H1 (cell line): ENCODE measurements around the gene PDCL3. TPM values are rescaled to one million over a fixed set of nuclear protein-coding genes. Genes with fewer than 3 reads are reported as not detected.

Source experiments
- CTCF ChIA-PET: fragments of 300-600 bp; sonication (Branson Sonifier 250); formaldehyde crosslinking; loops from one replicate; lab custom pipeline; 2021; ENCODE audit not compliant: partially characterized antibody; lab: Charles Lee
- POLR2A ChIA-PET: fragments of 300-600 bp; sonication (Branson Sonifier 250); formaldehyde crosslinking; loops from one replicate; lab custom pipeline; 2021; ENCODE audit warnings: inconsistent platforms; ENCODE audit not compliant: partially characterized antibody; lab: Charles Lee
- DNase-seq, 2 experiments: peaks; one replicate each; pipeline versions ENCODE4 v3.0.0 to v3.0.0-alpha.2; 2010 to 2022; ENCODE audit warnings: low spot score in 2 of 2, low read depth in 1 of 2, mixed read lengths in 1 of 2
- FAIRE-seq: peaks from 2 replicates; lab custom pipeline; 2011; peaks lifted over from hg19 to GRCh38; lab: Jason Lieb, UNC
- H2AFZ ChIP-seq: 2 replicates; pipeline ENCODE4 v1.8.1; 2012; ENCODE audit warnings: low read length, inconsistent platforms
- H2AK5ac ChIP-seq: 2 replicates; pipeline ENCODE4 v1.6.1; 2013; ENCODE audit warnings: low read depth, low read length
- H2BK120ac ChIP-seq: replicated peaks from 2 replicates; pipeline ENCODE3; 2013; ENCODE audit warnings: low read depth, low read length, inconsistent platforms
- H2BK12ac ChIP-seq: 2 replicates; pipeline ENCODE4 v1.6.1; 2013; ENCODE audit warnings: low read depth, low read length
- H2BK15ac ChIP-seq: 2 replicates; pipeline ENCODE4 v1.6.1; 2013; ENCODE audit warnings: low read length
- H2BK20ac ChIP-seq: 2 replicates; pipeline ENCODE4 v1.6.1; 2013; ENCODE audit warnings: low read length
- H2BK5ac ChIP-seq: 2 replicates; pipeline ENCODE4 v1.6.1; 2013; ENCODE audit warnings: low read depth, low read length
- H3K14ac ChIP-seq: 2 replicates; pipeline ENCODE4 v1.6.1; 2013; ENCODE audit warnings: inconsistent platforms; ENCODE audit not compliant: insufficient read length
- H3K18ac ChIP-seq: 2 replicates; pipeline ENCODE4 v1.6.1; 2013; ENCODE audit warnings: low read length; ENCODE audit errors: extremely low read depth
- H3K23ac ChIP-seq: 2 replicates; pipeline ENCODE4 v1.6.1; 2013; ENCODE audit warnings: inconsistent platforms; ENCODE audit not compliant: insufficient read length
- H3K23me2 ChIP-seq: 2 replicates; pipeline ENCODE4 v1.6.1; 2013; ENCODE audit warnings: low read depth, low read length
- H3K27ac ChIP-seq: 2 replicates; pipeline ENCODE4 v1.6.1; 2011; ENCODE audit warnings: low read depth, low read length, inconsistent platforms
- H3K27me3 ChIP-seq, 4 experiments: replicated peaks in 1 of 4; 1 replicate in 1 of 4; 2 replicates in 3 of 4; pipeline versions ENCODE4 v1.6.1 to v1.8.1; 2011 to 2013; ENCODE audit warnings: low read length in 3 of 4, mild to moderate bottlenecking in 3 of 4, inconsistent platforms in 2 of 4, mixed read lengths in 2 of 4, moderate library complexity in 1 of 4; ENCODE audit not compliant: control insufficient read depth in 3 of 4, insufficient read depth in 3 of 4; ENCODE audit errors: extremely low read depth in 1 of 4
- H3K36me3 ChIP-seq, 4 experiments: 2 replicates each; pipeline versions ENCODE4 v1.6.1 to v1.8.1; 2011 to 2013; ENCODE audit warnings: mild to moderate bottlenecking in 4 of 4, low read length in 3 of 4, moderate library complexity in 2 of 4, control low read depth in 1 of 4, inconsistent platforms in 1 of 4; ENCODE audit not compliant: insufficient read depth in 4 of 4, control insufficient read depth in 2 of 4
- H3K4ac ChIP-seq: replicated peaks from 2 replicates; pipeline ENCODE3; 2013; ENCODE audit warnings: low read length, low read depth, mixed read lengths, inconsistent platforms; ENCODE audit not compliant: insufficient read length
- H3K4me1 ChIP-seq, 4 experiments: replicated peaks in 1 of 4; 1 replicate in 1 of 4; 2 replicates in 3 of 4; pipeline versions ENCODE4 v1.6.1 to v1.8.1; 2011 to 2013; ENCODE audit warnings: low read length in 3 of 4, inconsistent platforms in 2 of 4, mixed read lengths in 1 of 4; ENCODE audit not compliant: insufficient read depth in 4 of 4, control insufficient read depth in 3 of 4
- H3K4me2 ChIP-seq, 2 experiments: 2 replicates each; pipeline versions ENCODE4 v1.6.1 to v1.8.1; 2011 to 2013; ENCODE audit warnings: low read depth in 2 of 2, low read length in 2 of 2, control low read depth in 1 of 2, inconsistent platforms in 1 of 2, mild to moderate bottlenecking in 1 of 2; ENCODE audit not compliant: insufficient read depth in 1 of 2
- H3K4me3 ChIP-seq, 4 experiments: fragments of 200-600, 300-600 bp in 1 of 4; sonication (generic), shearing (Covaris generic), sonication (Bioruptor Twin) in 1 of 4; 2 replicates each; pipeline versions ENCODE4 v1.5.1 to v1.8.1; 2011 to 2016; ENCODE audit warnings: low read length in 4 of 4, low read depth in 3 of 4, control low read depth in 2 of 4, inconsistent platforms in 2 of 4, mild to moderate bottlenecking in 2 of 4, mixed read lengths in 1 of 4, moderate library complexity in 1 of 4; ENCODE audit not compliant: insufficient read depth in 2 of 4; ENCODE audit errors: extremely low read depth in 1 of 4
- H3K56ac ChIP-seq: replicated peaks from 2 replicates; pipeline ENCODE3; 2013; ENCODE audit warnings: low read depth, mild to moderate bottlenecking, mixed read lengths, low read length, inconsistent platforms; ENCODE audit not compliant: insufficient read length
- H3K79me1 ChIP-seq: 2 replicates; pipeline ENCODE4 v1.6.1; 2013; ENCODE audit warnings: low read depth, low read length, control low read depth
- H3K79me2 ChIP-seq, 2 experiments: 2 replicates each; pipeline versions ENCODE4 v1.6.1 to v1.8.1; 2012 to 2013; ENCODE audit warnings: low read length in 2 of 2, mild to moderate bottlenecking in 2 of 2, inconsistent platforms in 1 of 2; ENCODE audit not compliant: insufficient read depth in 2 of 2, control insufficient read depth in 1 of 2
- H3K9ac ChIP-seq, 4 experiments: replicated peaks in 1 of 4; 1 replicate in 1 of 4; 2 replicates in 3 of 4; pipeline versions ENCODE4 v1.6.1 to v1.8.1; 2011 to 2013; ENCODE audit warnings: low read depth in 3 of 4, low read length in 3 of 4, control low read depth in 2 of 4, mild to moderate bottlenecking in 2 of 4, moderate library complexity in 2 of 4, inconsistent platforms in 1 of 4; ENCODE audit errors: extremely low read depth in 1 of 4
- H3K9me3 ChIP-seq, 2 experiments: 2 replicates each; pipeline versions ENCODE4 v1.6.1 to v1.8.1; 2012 to 2013; ENCODE audit warnings: mild to moderate bottlenecking in 2 of 2, moderate library complexity in 2 of 2, control low read depth in 1 of 2, inconsistent platforms in 1 of 2, low read depth in 1 of 2, low read length in 1 of 2, mixed read lengths in 1 of 2; ENCODE audit not compliant: insufficient read depth in 2 of 2
- H4K20me1 ChIP-seq, 2 experiments: replicated peaks in 1 of 2; 2 replicates each; pipeline versions ENCODE3 to v1.8.1; 2011 to 2013; ENCODE audit warnings: inconsistent platforms in 2 of 2, low read length in 2 of 2, mild to moderate bottlenecking in 1 of 2; ENCODE audit not compliant: insufficient read depth in 2 of 2, control insufficient read depth in 1 of 2
- H4K5ac ChIP-seq: 2 replicates; pipeline ENCODE4 v1.6.1; 2013; ENCODE audit warnings: low read length, low read depth, mixed read lengths, inconsistent platforms; ENCODE audit not compliant: insufficient read length
- H4K8ac ChIP-seq: 2 replicates; pipeline ENCODE4 v1.8.0; 2013; ENCODE audit warnings: mild to moderate bottlenecking, moderate library complexity, low read length, inconsistent platforms; ENCODE audit not compliant: insufficient read depth; ENCODE audit errors: extremely low read depth
- H4K91ac ChIP-seq: replicated peaks from 2 replicates; pipeline ENCODE3; 2013; ENCODE audit warnings: low read length, mixed read lengths, inconsistent platforms; ENCODE audit not compliant: insufficient read length
- CHD2 ChIP-seq: IDR thresholded peaks from 2 replicates; pipeline ENCODE4 v1.6.1; 2012; ENCODE audit warnings: low read length, improper control_type of control experiment
- KDM1A ChIP-seq: fragments of 200-600, 300-600 bp; sonication (generic); IDR thresholded peaks from 2 replicates; pipeline ENCODE4 v1.7.1; 2016; ENCODE audit warnings: mild to moderate bottlenecking, low read length, borderline replicate concordance
- POLR2A ChIP-seq, 2 experiments: IDR thresholded peaks; 1 replicate in 1 of 2; 2 replicates in 1 of 2; pipeline ENCODE4 v1.6.1; 2011; ENCODE audit warnings: low read depth in 2 of 2, low read length in 2 of 2, mild to moderate bottlenecking in 2 of 2; ENCODE audit errors: control extremely low read depth in 1 of 2
- SAP30 ChIP-seq: fragments of 300-600 bp; sonication (generic); IDR thresholded peaks from 2 replicates; pipeline ENCODE4 v1.7.1; 2012; ENCODE audit warnings: low read length, moderate library complexity, mild to moderate bottlenecking, inconsistent platforms; ENCODE audit not compliant: insufficient read depth, insufficient replicate concordance
- SIN3A ChIP-seq, 2 experiments: IDR thresholded peaks in 1 of 2; conservative IDR thresholded peaks in 1 of 2; 2 replicates each; pipeline ENCODE4 v1.6.1; 2011 to 2012; ENCODE audit warnings: low read length in 2 of 2, improper control_type of control experiment in 1 of 2, low read depth in 1 of 2, mild to moderate bottlenecking in 1 of 2
- TBP ChIP-seq: IDR thresholded peaks from 2 replicates; pipeline ENCODE4 v1.6.1; 2011; ENCODE audit warnings: low read depth, low read length, improper control_type of control experiment
- TCF12 ChIP-seq: IDR thresholded peaks from 2 replicates; pipeline ENCODE4 v1.6.1; 2011; ENCODE audit warnings: low read depth, mild to moderate bottlenecking, low read length
- USF2 ChIP-seq: IDR thresholded peaks from 2 replicates; pipeline ENCODE4 v1.6.1; 2011; ENCODE audit warnings: low read length, improper control_type of control experiment
- WGBS, 2 experiments: shearing (Covaris generic) in 1 of 2; methylation state at CpG; one replicate each; pipeline versions ENCODE4 v1.1.6 to v1.1.7; 2013 to 2015; ENCODE audit warnings: low lambda C conversion rate in 2 of 2, mixed read lengths in 2 of 2, inconsistent platforms in 1 of 2, low coverage in 1 of 2, missing lambda C conversion rate in 1 of 2; ENCODE audit not compliant: insufficient replicate concordance in 2 of 2, insufficient coverage in 1 of 2, insufficient read length in 1 of 2; ENCODE audit errors: extremely low coverage in 1 of 2, missing lambda C conversion rate in 1 of 2; 5-methylcytosine and 5-hydroxymethylcytosine counted together
- polyA plus RNA-seq, 7 experiments: library from polyadenylated mRNA; depleted of rRNA in 3 of 7; stranded (reverse) in 5 of 7; unstranded in 2 of 7; fragments of >200 nt in 5 of 7; fragments of 200-250 nt in 2 of 7; gene quantifications; 1 replicate in 5 of 7; 2 replicates in 1 of 7; 4 replicates in 1 of 7; pipeline versions ENCODE4 v1.2.1 to v1.2.3, GENCODE V29; 2011 to 2013; ENCODE audit warnings: missing spikeins in 2 of 7, mixed read lengths in 2 of 7
- total RNA-seq: library from RNA; stranded (reverse); fragmentation: NEBNext Ultra II Directional; extraction: Animal tissue kit (Norgen Biotek cat#: 25700); gene quantifications from 2 replicates; pipeline ENCODE4 v1.2.1, GENCODE V29; 2021

PDCL3 gene
- total and polyA plus RNA-seq, 2 of the 8 experiments (the other 6 are each of a cell fraction or from before 2014, with no cell fraction given), result 19.8 to 29.4 TPM

DNA sequence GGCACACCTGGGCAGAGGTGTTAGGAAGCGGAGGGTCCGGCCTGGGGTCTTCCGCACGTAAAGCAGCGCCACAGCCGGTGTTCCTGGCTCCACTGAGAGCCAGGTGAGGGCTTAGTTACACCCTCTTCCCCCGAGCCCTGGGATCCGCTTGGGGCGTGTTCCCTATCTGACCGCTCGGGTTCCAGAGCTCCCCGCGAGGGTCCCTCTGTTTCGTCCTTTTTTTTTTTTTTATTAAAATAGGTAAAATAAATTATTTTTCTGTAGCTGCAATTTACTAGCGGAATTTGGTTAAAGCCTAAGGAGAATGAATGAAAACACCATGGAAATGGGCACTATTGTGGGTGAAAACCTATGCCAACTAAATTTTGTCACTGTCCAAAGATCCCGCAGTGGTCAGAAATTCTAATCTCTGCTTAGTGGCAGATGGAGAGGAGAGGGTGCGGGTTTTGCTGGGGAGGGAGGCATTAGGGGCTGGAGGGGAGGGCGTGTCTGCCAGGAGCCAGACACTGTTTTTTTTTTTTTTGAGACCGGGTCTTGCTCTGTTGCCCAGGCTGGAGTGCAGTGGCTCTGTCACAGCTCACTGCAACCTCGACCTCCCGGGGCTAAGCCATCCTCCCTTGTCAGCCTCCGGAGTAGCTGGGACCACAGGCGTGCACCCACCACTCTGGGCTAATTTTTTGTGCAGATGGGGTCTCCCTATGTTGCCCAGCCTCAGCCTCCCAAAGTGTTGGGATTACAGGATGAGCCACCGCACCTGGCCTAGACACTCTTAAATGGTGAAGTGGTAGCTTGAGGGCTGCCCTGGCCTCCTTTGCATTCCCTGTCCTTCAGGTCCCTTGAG is 834 bp downstream of the PDCL3 start:
- no peak overlapping the region for H3K14ac ChIP-seq

More for the DNA sequence above, 834 bp downstream of the PDCL3 start:
- Histone ChIP-seq H4K20me1 (peaks cover 0 to 2% of the 10 kb centered on the region in 2 experiments), H3K4me2 (peak overlapping the region; percentile 59 to 63), H3K79me2 (peaks cover 0 to 11% of the 10 kb centered on the region in 2 experiments; a peak in 1 of 4 replicates), H3K4me1 (peaks cover 2 to 7% (median 5%) of the 10 kb centered on the region in 4 experiments; a peak in 5 of 7 replicates), H2AK5ac (no peak overlapping the region), H2BK120ac (no peak overlapping the region), H2BK15ac (no peak overlapping the region), H4K5ac (peak overlapping the region; percentile 92), H2BK12ac (no peak overlapping the region), H3K23ac (no peak overlapping the region), H4K8ac (peak overlapping the region; percentile 95), H2BK5ac (peak overlapping the region; percentile 71; the same call in 1 of the 2 replicates), H3K27me3 (no peaks in the 10 kb centered on the region), H2BK20ac (no peak overlapping the region), H3K23me2 (peaks cover 3% of the 10 kb centered on the region), H4K91ac (peak overlapping the region; percentile 65), H3K36me3 (peaks cover 2 to 9% (median 6%) of the 10 kb centered on the region in 4 experiments; a peak in 4 of 8 replicates), H3K9me3 (no peaks in the 10 kb centered on the region), H3K18ac (peak overlapping the region; percentile 93; the same call in 1 of the 2 replicates), H3K4ac (peak overlapping the region; percentile 99), H3K27ac (peak overlapping the region; percentile 95), H2AFZ (peak overlapping the region; percentile 97; the same call in 1 of the 2 replicates), H3K56ac (peak overlapping the region; percentile 86), H3K79me1 (no peaks in the 10 kb centered on the region; the same call in 1 of the 2 replicates), H3K4me3 (peak overlapping the region; percentile 83 to 98 (median 94))
- POLR2A ChIA-PET, result interaction anchor here (0.6 to 3.8 kb wide), 25 partner anchors 8 to 457 kb away, joined by 3 to 25 read pairs (median 4); partner anchors contain the start of genes NMS and RPL31
- CTCF ChIA-PET, result interaction anchor here (1.0 to 2.5 kb wide), 3 partner anchors 44 to 301 kb away, joined by 3 to 6 read pairs (median 5); no protein-coding TSS in a partner anchor
- FAIRE-seq (no peak), DNase-seq (no peak)
- 31% methylated on average over 23 of the region's 24 CpGs; no CpG with 5 or more reads in 1 of the 2 experiments for WGBS, 2 experiments
- TF ChIP-seq KDM1A (0 out of 2 replicates have a peak, but pooled peaks have one; percentile 8), SAP30 (peak; percentile 15), TCF12 (no peak), CHD2 (no peak; the same call in none of the 2 replicates), POLR2A (IDR thresholded peaks at IDR 0.05; ENCODE audit: control extremely low read depth in 1 of 2, low read depth in 2 of 2, low read length in 2 of 2) (no peak), SIN3A (conservative IDR thresholded peaks at IDR 0.05 in 1 of 2, IDR thresholded peaks at IDR 0.05 in 1 of 2; ENCODE audit: low read depth in 1 of 2, low read length in 2 of 2) (0 out of 4 replicates have a peak, but pooled peaks of 1 of the 2 experiments have one; percentile 9), USF2 (no peak), TBP (peak; percentile 51)
- TF ChIP-seq, all 59 proteins: peak for 4
- peak overlapping the region; percentile 78 to 95 (median 88) for H3K9ac ChIP-seq
